ENCODE data around the gene GPR78. TPM values are rescaled to one million over a fixed set of nuclear protein-coding genes. Genes with fewer than 3 reads are reported as not detected.

GPR78 gene
- total RNA-seq, 2 experiments from 2014 or later = not detected

- ChIA-PET CTCF (no interaction called here), POLR2A (no interaction called here)
- no peak for ATAC-seq (ENCODE audit: poor library complexity)
- Mint-ChIP-seq H3K36me3 (ENCODE audit: low read depth) (no peaks in the 10 kb centered on the region), H3K4me1 (ENCODE audit: low read depth) (no peaks in the 10 kb centered on the region), H3K27me3 (peaks cover 5% of the 10 kb centered on the region), H3K9me3 (no peaks in the 10 kb centered on the region), H3K27ac (no peak overlapping the region), H3K4me3 (no peak overlapping the region)
- Histone ChIP-seq H3K27me3 (ENCODE audit: control insufficient read depth in 1 of 2, insufficient read depth in 2 of 2, low read length in 2 of 2) (no peaks in the 10 kb centered on the region), H3K27ac (ENCODE audit: low read depth in 1 of 2, low read length in 2 of 2) (no peak overlapping the region), H3K36me3 (ENCODE audit: insufficient read depth, low read length) (no peaks in the 10 kb centered on the region), H3K4me3 (ENCODE audit: low read length) (no peak overlapping the region), H3K4me1 (ENCODE audit: insufficient read depth, low read length) (no peaks in the 10 kb centered on the region), H3K9me3 (ENCODE audit: control insufficient read depth in 1 of 2, insufficient read depth in 1 of 2, low read length in 2 of 2) (peaks cover 0 to 21% of the 10 kb centered on the region in 2 experiments)
- intact Hi-C loops (cut with DNase I, micrococcal nuclease) = loop anchor here in 1 of 2 experiments (10.0 kb wide), 1 partner anchor 314 kb away; no protein-coding TSS in a partner anchor
- no peak for DNase-seq
- TF ChIP-seq, protein P1, sequence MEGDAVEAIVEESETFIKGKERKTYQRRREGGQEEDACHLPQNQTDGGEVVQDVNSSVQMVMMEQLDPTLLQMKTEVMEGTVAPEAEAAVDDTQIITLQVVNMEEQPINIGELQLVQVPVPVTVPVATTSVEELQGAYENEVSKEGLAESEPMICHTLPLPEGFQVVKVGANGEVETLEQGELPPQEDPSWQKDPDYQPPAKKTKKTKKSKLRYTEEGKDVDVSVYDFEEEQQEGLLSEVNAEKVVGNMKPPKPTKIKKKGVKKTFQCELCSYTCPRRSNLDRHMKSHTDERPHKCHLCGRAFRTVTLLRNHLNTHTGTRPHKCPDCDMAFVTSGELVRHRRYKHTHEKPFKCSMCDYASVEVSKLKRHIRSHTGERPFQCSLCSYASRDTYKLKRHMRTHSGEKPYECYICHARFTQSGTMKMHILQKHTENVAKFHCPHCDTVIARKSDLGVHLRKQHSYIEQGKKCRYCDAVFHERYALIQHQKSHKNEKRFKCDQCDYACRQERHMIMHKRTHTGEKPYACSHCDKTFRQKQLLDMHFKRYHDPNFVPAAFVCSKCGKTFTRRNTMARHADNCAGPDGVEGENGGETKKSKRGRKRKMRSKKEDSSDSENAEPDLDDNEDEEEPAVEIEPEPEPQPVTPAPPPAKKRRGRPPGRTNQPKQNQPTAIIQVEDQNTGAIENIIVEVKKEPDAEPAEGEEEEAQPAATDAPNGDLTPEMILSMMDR (IDR thresholded peaks at IDR 0.05) = no peak
Measured at GRCh38 chr4:8600686-8601085, 20.5 kb downstream of the GPR78 start.

GRCh38 chr4:8601086-8601485 is 20.9 kb downstream of the GPR78 start:
- intact Hi-C loops (cut with DNase I, micrococcal nuclease) = loop anchor here in 1 of 2 experiments (10.0 kb wide), 1 partner anchor 314 kb away; no protein-coding TSS in a partner anchor
- POLR2A ChIA-PET = no interaction called here
- no peak overlapping the region for H3K4me3 Mint-ChIP-seq

DNA sequence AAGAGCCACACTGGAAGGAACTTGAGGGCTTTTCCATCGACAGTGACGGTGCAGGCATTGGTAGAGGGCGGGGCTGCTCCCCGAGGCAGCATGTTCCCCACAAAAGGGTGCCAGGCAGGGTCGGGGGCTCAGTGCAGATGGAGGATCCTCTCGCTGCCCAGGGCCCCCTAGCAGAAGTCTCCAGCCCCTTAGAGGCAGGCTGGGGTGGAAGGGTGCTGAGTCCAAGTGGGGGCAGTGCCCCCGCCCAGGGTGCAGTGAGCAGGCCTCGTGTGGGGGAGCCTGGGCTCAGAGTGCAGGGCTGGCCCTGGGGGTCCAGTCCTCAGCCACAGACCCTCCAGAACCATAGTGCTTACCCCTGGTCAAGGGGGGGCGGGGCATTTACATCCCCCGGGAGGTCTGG is 21.4 kb downstream of the GPR78 start:
- intact Hi-C loops (cut with DNase I, micrococcal nuclease) = loop anchor here in 1 of 2 experiments (10.0 kb wide), 1 partner anchor 313 kb away; no protein-coding TSS in a partner anchor

More at GRCh38 chr4:8601086-8601485, 20.9 kb downstream of the GPR78 start:
- Mint-ChIP-seq H3K27ac (no peak overlapping the region), H3K4me1 (ENCODE audit: low read depth) (no peaks in the 10 kb centered on the region), H3K9me3 (no peaks in the 10 kb centered on the region), H3K27me3 (peaks cover 5% of the 10 kb centered on the region), H3K36me3 (ENCODE audit: low read depth) (no peaks in the 10 kb centered on the region)
- DNase-seq (no peak), ATAC-seq (ENCODE audit: poor library complexity) (no peak)
- no peak overlapping the region for H3K4me3 ChIP-seq (ENCODE audit: low read length)
- peaks cover 0 to 21% of the 10 kb centered on the region in 2 experiments for H3K9me3 ChIP-seq (ENCODE audit: control insufficient read depth in 1 of 2, insufficient read depth in 1 of 2, low read length in 2 of 2)
- no peak overlapping the region for H3K27ac ChIP-seq (ENCODE audit: low read depth in 1 of 2, low read length in 2 of 2)
- no peaks in the 10 kb centered on the region for H3K4me1 ChIP-seq (ENCODE audit: insufficient read depth, low read length)
- no peaks in the 10 kb centered on the region for H3K27me3 ChIP-seq (ENCODE audit: control insufficient read depth in 1 of 2, insufficient read depth in 2 of 2, low read length in 2 of 2)
- CTCF ChIA-PET = no interaction called here
- H3K36me3 ChIP-seq (ENCODE audit: insufficient read depth, low read length) = no peaks in the 10 kb centered on the region
- TF ChIP-seq, protein P1 (IDR thresholded peaks at IDR 0.05) = no peak

More for the DNA sequence above, 21.4 kb downstream of the GPR78 start:
- H3K36me3 ChIP-seq (ENCODE audit: insufficient read depth, low read length) = no peaks in the 10 kb centered on the region
- H3K27me3 Mint-ChIP-seq = peaks cover 4% of the 10 kb centered on the region
- no peak overlapping the region for H3K27ac Mint-ChIP-seq
- CTCF ChIA-PET = no interaction called here
- H3K4me1 Mint-ChIP-seq (ENCODE audit: low read depth) = no peaks in the 10 kb centered on the region
- no peaks in the 10 kb centered on the region for H3K4me1 ChIP-seq (ENCODE audit: insufficient read depth, low read length)
- TF ChIP-seq, protein P1 (IDR thresholded peaks at IDR 0.05) = no peak
- no peak overlapping the region for H3K4me3 ChIP-seq (ENCODE audit: low read length)
- H3K9me3 Mint-ChIP-seq = no peaks in the 10 kb centered on the region
- no peak overlapping the region for H3K27ac ChIP-seq (ENCODE audit: low read depth in 1 of 2, low read length in 2 of 2)
- POLR2A ChIA-PET = no interaction called here
- DNase-seq (no peak), ATAC-seq (ENCODE audit: poor library complexity) (no peak)
- no peaks in the 10 kb centered on the region for H3K36me3 Mint-ChIP-seq (ENCODE audit: low read depth)
- peaks cover 0 to 21% of the 10 kb centered on the region in 2 experiments for H3K9me3 ChIP-seq (ENCODE audit: control insufficient read depth in 1 of 2, insufficient read depth in 1 of 2, low read length in 2 of 2)
- no peak overlapping the region for H3K4me3 Mint-ChIP-seq
- no peaks in the 10 kb centered on the region for H3K27me3 ChIP-seq (ENCODE audit: control insufficient read depth in 1 of 2, insufficient read depth in 2 of 2, low read length in 2 of 2)

Measured in CD4-positive, alpha-beta T cell (primary cell).